ENCODE measurements around the gene NAV2. TPM values are rescaled to one million over a fixed set of nuclear protein-coding genes. Genes with fewer than 3 reads are reported as not detected.
"Not testable (repeated sequence)": the region's sequence is repeated elsewhere in the genome, so short reads cannot be mapped to it uniquely, and the experiment has no call there.

The NAV2 gene
- total RNA-seq, 1 experiment from 2014 or later: 63.5 TPM

- ChIA-PET CTCF (no interaction called here), POLR2A (no interaction called here)
- BruUV-seq (replicated peaks): no TSS peak
- no peak for TF ChIP-seq CTCF (IDR thresholded peaks at IDR 0.05; ENCODE audit: insufficient read depth in 1 of 2, low read depth in 1 of 2, low read length in 1 of 2, severe bottlenecking in 1 of 2, unreplicated experiment in 1 of 2)
- H3K27ac Mint-ChIP-seq (ENCODE audit: unreplicated experiment): no peak overlapping the region
- no peaks in the 10 kb centered on the region for H3K27me3 Mint-ChIP-seq (ENCODE audit: insufficient read depth, unreplicated experiment)
- peaks cover 84% of the 10 kb centered on the region for H3K36me3 Mint-ChIP-seq (ENCODE audit: insufficient read depth, unreplicated experiment)
- no peaks in the 10 kb centered on the region for H3K4me1 ChIP-seq
- peaks cover 1% of the 10 kb centered on the region; the same call in 1 of the 2 replicates for H3K36me3 ChIP-seq (ENCODE audit: control insufficient read depth, insufficient read depth, low read length)
- H3K27me3 ChIP-seq (replicated peaks; ENCODE audit: control insufficient read depth, insufficient read depth, low read length): no peaks in the 10 kb centered on the region
- no peak overlapping the region for H3K4me3 ChIP-seq (ENCODE audit: low read depth, low read length)
- no peak for DNase-seq
- H3K9me3 ChIP-seq: no peaks in the 10 kb centered on the region
- no peaks in the 10 kb centered on the region for H3K9me3 Mint-ChIP-seq (ENCODE audit: unreplicated experiment)
- H3K4me1 Mint-ChIP-seq (ENCODE audit: low read depth, unreplicated experiment): peaks cover 6% of the 10 kb centered on the region
- intact Hi-C loops (cut with micrococcal nuclease; ENCODE audit: unreplicated experiment): no loop called here
- H3K4me3 Mint-ChIP-seq (ENCODE audit: unreplicated experiment): no peak overlapping the region
Measured at GRCh38 chr11:20080032-20080685, 367.5 kb downstream of the NAV2 start.

GRCh38 chr11:20081336-20081735 is 368.7 kb downstream of the NAV2 start:
- POLR2A ChIA-PET: no interaction called here
- peaks cover 4% of the 10 kb centered on the region; the same call in 1 of the 2 replicates for H3K36me3 ChIP-seq (ENCODE audit: control insufficient read depth, insufficient read depth, low read length)
- CTCF ChIA-PET: no interaction called here
- no peaks in the 10 kb centered on the region for H3K4me1 ChIP-seq
- Mint-ChIP-seq H3K4me3 (ENCODE audit: unreplicated experiment) (no peak overlapping the region), H3K27me3 (ENCODE audit: insufficient read depth, unreplicated experiment) (no peaks in the 10 kb centered on the region), H3K27ac (ENCODE audit: unreplicated experiment) (no peak overlapping the region), H3K9me3 (ENCODE audit: unreplicated experiment) (no peaks in the 10 kb centered on the region), H3K4me1 (ENCODE audit: low read depth, unreplicated experiment) (peaks cover 1% of the 10 kb centered on the region), H3K36me3 (ENCODE audit: insufficient read depth, unreplicated experiment) (peaks cover 83% of the 10 kb centered on the region)
- intact Hi-C loops (cut with micrococcal nuclease; ENCODE audit: unreplicated experiment): no loop called here
- no peak overlapping the region for H3K4me3 ChIP-seq (ENCODE audit: low read depth, low read length)
- BruUV-seq (replicated peaks): no TSS peak
- no peak for TF ChIP-seq CTCF (IDR thresholded peaks at IDR 0.05; ENCODE audit: insufficient read depth in 1 of 2, low read depth in 1 of 2, low read length in 1 of 2, severe bottlenecking in 1 of 2, unreplicated experiment in 1 of 2)
- no peaks in the 10 kb centered on the region for H3K9me3 ChIP-seq
- DNase-seq: no peak
- H3K27me3 ChIP-seq (replicated peaks; ENCODE audit: control insufficient read depth, insufficient read depth, low read length): no peaks in the 10 kb centered on the region

- H3K36me3 Mint-ChIP-seq (ENCODE audit: insufficient read depth, unreplicated experiment): peaks cover 80% of the 10 kb centered on the region
- H3K36me3 ChIP-seq (ENCODE audit: control insufficient read depth, insufficient read depth, low read length); H3K27ac Mint-ChIP-seq (ENCODE audit: unreplicated experiment); H3K4me3 Mint-ChIP-seq (ENCODE audit: unreplicated experiment); intact Hi-C loops (cut with micrococcal nuclease; ENCODE audit: unreplicated experiment); H3K4me3 ChIP-seq (ENCODE audit: low read depth, low read length); H3K27me3 ChIP-seq (replicated peaks; ENCODE audit: control insufficient read depth, insufficient read depth, low read length); H3K4me1 Mint-ChIP-seq (ENCODE audit: low read depth, unreplicated experiment); POLR2A ChIA-PET; H3K9me3 ChIP-seq; BruUV-seq (replicated peaks); CTCF ChIA-PET; H3K4me1 ChIP-seq; H3K27me3 Mint-ChIP-seq (ENCODE audit: insufficient read depth, unreplicated experiment); H3K9me3 Mint-ChIP-seq (ENCODE audit: unreplicated experiment); DNase-seq: not testable (repeated sequence)
Measured at GRCh38 chr11:20083877-20084276, 371.2 kb downstream of the NAV2 start.
